IMR-90 (cell line): ENCODE data around the gene CA9. TPM values are rescaled to one million over a fixed set of nuclear protein-coding genes. Genes with fewer than 3 reads are reported as not detected.

Source experiments
- ATAC-seq: fragments of 200-7000 bp; cut with Tn5 transposase; 2 replicates; pipeline ENCODE4 v1.9.1; 2020; ENCODE audit warnings: low read depth, mild to moderate bottlenecking, moderate library complexity
- BruUV-seq: library from RNA; stranded (reverse); fragments of 400-500 nt; replicated peaks from 2 replicates; lab custom pipeline; 2021; lab: Mats Ljungman, UMichigan
- CTCF ChIA-PET: fragments of 300-600 bp; formaldehyde crosslinking; extraction: SDS; loops from one replicate; lab custom pipeline; 2021; ENCODE audit warnings: antibody characterized with exemption; lab: Yijun Ruan, JAX
- POLR2A ChIA-PET: fragments of 300-600 bp; sonication (Branson Sonifier 250); formaldehyde crosslinking; loops from one replicate; lab custom pipeline; 2022; ENCODE audit warnings: antibody characterized with exemption; ENCODE audit not compliant: unreplicated experiment; lab: Charles Lee
- DNase-seq: peaks from one replicate; pipeline ENCODE4 v3.0.0; 2013
- H2AFZ ChIP-seq: replicated peaks from 2 replicates; pipeline ENCODE3; 2013; ENCODE audit warnings: low read length, mild to moderate bottlenecking; ENCODE audit not compliant: poor library complexity
- H2AK5ac ChIP-seq: 2 replicates; pipeline ENCODE4 v1.6.1; 2013; ENCODE audit warnings: low read depth, low read length, inconsistent platforms
- H2AK9ac ChIP-seq: replicated peaks from 2 replicates; pipeline ENCODE3; 2013; ENCODE audit warnings: mild to moderate bottlenecking, low read depth, low read length, moderate library complexity; ENCODE audit not compliant: poor library complexity
- H2BK120ac ChIP-seq: 2 replicates; pipeline ENCODE4 v1.6.1; 2013; ENCODE audit warnings: low read depth, low read length, inconsistent platforms
- H2BK15ac ChIP-seq: 3 replicates; pipeline ENCODE4 v1.6.1; 2013; ENCODE audit warnings: low read depth, low read length, inconsistent platforms
- H2BK20ac ChIP-seq: 2 replicates; pipeline ENCODE4 v1.6.1; 2013; ENCODE audit warnings: low read depth, mild to moderate bottlenecking, inconsistent platforms, low read length, moderate library complexity
- H2BK5ac ChIP-seq: 2 replicates; pipeline ENCODE4 v1.6.1; 2013; ENCODE audit warnings: mild to moderate bottlenecking, low read depth, low read length, inconsistent platforms; ENCODE audit not compliant: poor library complexity, severe bottlenecking
- H3K14ac ChIP-seq: replicated peaks from 2 replicates; pipeline ENCODE4 v1.6.1; 2013; ENCODE audit warnings: low read depth, low read length, inconsistent platforms
- H3K18ac ChIP-seq: 2 replicates; pipeline ENCODE4 v1.6.1; 2013; ENCODE audit warnings: low read depth, low read length, control low read depth
- H3K23ac ChIP-seq: 2 replicates; pipeline ENCODE4 v1.6.1; 2013; ENCODE audit warnings: low read depth, low read length, inconsistent platforms
- H3K27ac ChIP-seq: 2 replicates; pipeline ENCODE4 v1.5.1; 2013; ENCODE audit warnings: mild to moderate bottlenecking, control low read depth, low read length; ENCODE audit not compliant: insufficient read depth
- H3K27me3 ChIP-seq: 2 replicates; pipeline ENCODE4 v1.6.1; 2013; ENCODE audit warnings: low read length; ENCODE audit not compliant: control insufficient read depth, insufficient read depth
- H3K36me3 ChIP-seq: 2 replicates; pipeline ENCODE4 v1.6.1; 2013; ENCODE audit warnings: low read length, mixed read lengths; ENCODE audit not compliant: control insufficient read depth, insufficient read depth
- H3K4ac ChIP-seq: 2 replicates; pipeline ENCODE4 v1.6.1; 2013; ENCODE audit warnings: low read depth, low read length, inconsistent platforms
- H3K4me1 ChIP-seq: 2 replicates; pipeline ENCODE4 v1.6.1; 2013; ENCODE audit warnings: low read length, mixed read lengths; ENCODE audit not compliant: control insufficient read depth, insufficient read depth
- H3K4me2 ChIP-seq: 2 replicates; pipeline ENCODE4 v1.6.1; 2013; ENCODE audit warnings: low read depth, mild to moderate bottlenecking, control low read depth, low read length, moderate library complexity
- H3K4me3 ChIP-seq: 2 replicates; pipeline ENCODE4 v1.5.1; 2013; ENCODE audit warnings: low read depth, mild to moderate bottlenecking, control low read depth, low read length, moderate library complexity; ENCODE audit not compliant: insufficient read depth
- H3K56ac ChIP-seq: 2 replicates; pipeline ENCODE4 v1.6.1; 2013; ENCODE audit warnings: low read length, inconsistent platforms; ENCODE audit not compliant: insufficient read depth; ENCODE audit errors: extremely low read depth
- H3K79me1 ChIP-seq, 2 experiments: 2 replicates each; pipeline ENCODE4 v1.6.1; 2013; ENCODE audit warnings: low read length in 2 of 2, inconsistent platforms in 1 of 2, low read depth in 1 of 2
- H3K9ac ChIP-seq: 2 replicates; pipeline ENCODE4 v1.6.1; 2013; ENCODE audit warnings: low read depth, low read length, control low read depth
- H3K9me1 ChIP-seq: 2 replicates; pipeline ENCODE4 v1.6.1; 2013; ENCODE audit warnings: low read length, inconsistent platforms; ENCODE audit not compliant: insufficient read depth
- H3K9me3 ChIP-seq: 2 replicates; pipeline ENCODE4 v1.6.1; 2013; ENCODE audit warnings: low read length; ENCODE audit not compliant: control insufficient read depth, insufficient read depth
- H4K20me1 ChIP-seq: 2 replicates; pipeline ENCODE4 v1.6.1; 2013; ENCODE audit warnings: low read length, inconsistent platforms; ENCODE audit not compliant: insufficient read depth
- H4K5ac ChIP-seq: 2 replicates; pipeline ENCODE4 v1.6.1; 2013; ENCODE audit warnings: mild to moderate bottlenecking, low read depth, low read length, control low read depth
- H4K8ac ChIP-seq, 2 experiments: 2 replicates each; pipeline ENCODE4 v1.6.1; 2013; ENCODE audit warnings: low read depth in 2 of 2, low read length in 2 of 2, control low read depth in 1 of 2, inconsistent platforms in 1 of 2
- H4K91ac ChIP-seq: 2 replicates; pipeline ENCODE4 v1.6.1; 2013; ENCODE audit warnings: low read depth, low read length, inconsistent platforms; ENCODE audit not compliant: insufficient read depth
- CHD1 ChIP-seq: IDR thresholded peaks from 2 replicates; pipeline ENCODE4 v1.6.1; 2012; ENCODE audit warnings: low read depth, low read length, improper control_type of control experiment
- MAZ ChIP-seq: IDR thresholded peaks from 2 replicates; pipeline ENCODE4 v1.6.1; 2012; ENCODE audit warnings: low read depth, mild to moderate bottlenecking, low read length, improper control_type of control experiment, moderate library complexity, borderline replicate concordance
- POLR2A ChIP-seq: IDR thresholded peaks from 2 replicates; pipeline ENCODE4 v1.6.1; 2012; ENCODE audit warnings: mild to moderate bottlenecking, low read depth, low read length
- WGBS, 2 experiments: methylation state at CpG; one replicate each; pipeline versions ENCODE4 v1.1.5 to v1.1.7; 2013; ENCODE audit warnings: missing lambda C conversion rate in 2 of 2; ENCODE audit not compliant: insufficient read length in 1 of 2; ENCODE audit errors: extremely low coverage in 2 of 2; 5-methylcytosine and 5-hydroxymethylcytosine counted together
- dilution Hi-C: fragments of 300-500 bp; cut with HindIII; formaldehyde crosslinking; loops from one replicate; pipeline ENCODE4 v1.14.3; 2018; ENCODE audit warnings: low sequenced_read_pairs; ENCODE audit not compliant: unreplicated experiment
- in situ Hi-C: fragments of 300-500 bp; cut with MboI; formaldehyde crosslinking; loops from 3 replicates; pipeline ENCODE4 v1.14.3; 2019; ENCODE audit warnings: low sequenced_read_pairs, inconsistent platforms, mixed read lengths
- intact Hi-C: fragments of 100-400 bp; cut with micrococcal nuclease; formaldehyde crosslinking; loops from 2 replicates; pipeline ENCODE4 v1.10.0; 2022
- polyA plus RNA-seq, 3 experiments: library from polyadenylated mRNA; depleted of rRNA; stranded (reverse); fragments of >200 nt; gene quantifications; 2 replicates each; pipeline ENCODE4 v1.2.3, GENCODE V29; 2012; ENCODE audit warnings: low replicate concordance in 1 of 3
- total RNA-seq: library from RNA; depleted of rRNA; stranded (reverse); fragments of >200 nt; gene quantifications from 2 replicates; pipeline ENCODE4 v1.2.3, GENCODE V29; 2012

Gene CA9
- total and polyA plus RNA-seq, 2 of the 4 experiments (the other 2 are of a cell fraction): 0.54 to 3.9 TPM

GRCh38 chr9:35680331-35681105 is 6.8 kb downstream of the CA9 start:
- Histone ChIP-seq H4K5ac (no peak overlapping the region; the same call in 1 of the 2 replicates), H3K14ac (peak overlapping the region; percentile 4; the same call in 1 of the 2 replicates), H3K36me3 (peaks cover 42% of the 10 kb centered on the region), H2BK20ac (no peak overlapping the region), H3K27me3 (no peaks in the 10 kb centered on the region), H2AK9ac (peak overlapping the region; percentile 39), H2AK5ac (peak overlapping the region; percentile 30), H2AFZ (peak overlapping the region; percentile 5), H3K4me1 (peaks cover 50% of the 10 kb centered on the region), H3K4me3 (no peak overlapping the region), H4K8ac (peak overlapping the region in 1 of 2 experiments; percentile 53; a peak in 2 of 4 replicates), H3K9ac (no peak overlapping the region), H3K4ac (peak overlapping the region; percentile 49), H4K20me1 (peaks cover 56% of the 10 kb centered on the region), H3K4me2 (no peak overlapping the region), H2BK120ac (peak overlapping the region; percentile 39), H3K18ac (peak overlapping the region; percentile 1), H4K91ac (peak overlapping the region; percentile 30), H2BK5ac (peak overlapping the region; percentile 49), H3K9me1 (peaks cover 53% of the 10 kb centered on the region), H3K9me3 (no peaks in the 10 kb centered on the region), H2BK15ac (no peak overlapping the region), H3K79me1 (peaks cover 13 to 54% of the 10 kb centered on the region in 2 experiments), H3K23ac (0 out of 2 replicates have a peak overlapping the region, but pooled peaks have one; percentile 8), H3K27ac (peak overlapping the region; percentile 32), H3K56ac (no peak overlapping the region)
- in situ Hi-C loops (no loop called here), intact Hi-C loops (loop anchor here (1.0 to 10.0 kb wide), 3 partner anchors 11 to 76 kb away; partner anchors contain the start of genes ARHGEF39 and TESK1), dilution Hi-C loops (no loop called here)
- DNase-seq: peak; percentile 78
- TF ChIP-seq MAZ: 0 out of 2 replicates have a peak, but pooled peaks have one; percentile 2
- peak; percentile 49 for TF ChIP-seq POLR2A
- no peak for TF ChIP-seq CHD1
- peak; percentile 52 for ATAC-seq
- ChIA-PET POLR2A (interaction anchor here (1.0 to 2.7 kb wide), 4 partner anchors 10 to 48 kb away, joined by 4 to 25 read pairs (median 10); partner anchors contain the start of gene TPM2), CTCF (interaction anchor here (1.6 kb wide), 1 partner anchor 20 kb away, joined by 8 read pairs; no protein-coding TSS in a partner anchor)
- WGBS, 2 experiments: 46% methylated on average over 7 of the region's 15 CpGs; no CpG with 5 or more reads in 1 of the 2 experiments
- BruUV-seq: no TSS peak
